ENCODE measurements around the gene FMN2. TPM values are rescaled to one million over a fixed set of nuclear protein-coding genes. Genes with fewer than 3 reads are reported as not detected.
"Not testable (repeated sequence)": the region's sequence is repeated elsewhere in the genome, so short reads cannot be mapped to it uniquely, and the experiment has no call there.

Gene FMN2
- total RNA-seq, 2 experiments from 2014 or later = not detected

- H3K9me3 Mint-ChIP-seq = no peaks in the 10 kb centered on the region
- no peak for ATAC-seq
- ChIA-PET POLR2A (no interaction called here), CTCF (no interaction called here)
- no peaks in the 10 kb centered on the region for H3K36me3 Mint-ChIP-seq (ENCODE audit: low read depth)
- DNase-seq = no peak
- H3K4me1 Mint-ChIP-seq (ENCODE audit: low read depth) = no peaks in the 10 kb centered on the region
- no peaks in the 10 kb centered on the region for H3K27me3 Mint-ChIP-seq
- no peak for TF ChIP-seq CTCF (IDR thresholded peaks at IDR 0.05)
- H3K27ac Mint-ChIP-seq = no peak overlapping the region
- H3K4me3 Mint-ChIP-seq = no peak overlapping the region
- intact Hi-C loops (cut with micrococcal nuclease) = no loop called here
Observed at GRCh38 chr1:240407407-240407806, 315.7 kb downstream of the FMN2 start.

GRCh38 chr1:240409615-240410014, 317.9 kb downstream of the FMN2 start:
- intact Hi-C loops (cut with micrococcal nuclease) = no loop called here
- H3K27me3 Mint-ChIP-seq = no peaks in the 10 kb centered on the region
- DNase-seq (no peak), ATAC-seq (no peak)
- H3K36me3 Mint-ChIP-seq (ENCODE audit: low read depth) = no peaks in the 10 kb centered on the region
- no peak overlapping the region for H3K27ac Mint-ChIP-seq
- CTCF ChIA-PET = no interaction called here
- TF ChIP-seq CTCF (IDR thresholded peaks at IDR 0.05) = no peak
- POLR2A ChIA-PET = no interaction called here
- H3K4me3 Mint-ChIP-seq = no peak overlapping the region
- no peaks in the 10 kb centered on the region for H3K9me3 Mint-ChIP-seq
- no peaks in the 10 kb centered on the region for H3K4me1 Mint-ChIP-seq (ENCODE audit: low read depth)

- ChIA-PET CTCF (no interaction called here), POLR2A (no interaction called here)
- no peak for TF ChIP-seq CTCF (IDR thresholded peaks at IDR 0.05)
- Mint-ChIP-seq H3K27me3 (no peaks in the 10 kb centered on the region), H3K4me1 (ENCODE audit: low read depth) (no peaks in the 10 kb centered on the region), H3K36me3 (ENCODE audit: low read depth) (no peaks in the 10 kb centered on the region), H3K4me3 (no peak overlapping the region), H3K27ac (no peak overlapping the region), H3K9me3 (no peaks in the 10 kb centered on the region)
- intact Hi-C loops (cut with micrococcal nuclease) = no loop called here
- ATAC-seq = no peak
- DNase-seq = no peak
Observed at GRCh38 chr1:240413732-240414131, 322.0 kb downstream of the FMN2 start.

GRCh38 chr1:240414237-240414636, 322.6 kb downstream of the FMN2 start:
- POLR2A ChIA-PET = no interaction called here
- Mint-ChIP-seq H3K9me3 (no peaks in the 10 kb centered on the region), H3K4me3 (no peak overlapping the region), H3K27ac (no peak overlapping the region), H3K27me3 (no peaks in the 10 kb centered on the region), H3K36me3 (ENCODE audit: low read depth) (no peaks in the 10 kb centered on the region), H3K4me1 (ENCODE audit: low read depth) (no peaks in the 10 kb centered on the region)
- no peak for DNase-seq
- CTCF ChIA-PET = no interaction called here
- intact Hi-C loops (cut with micrococcal nuclease) = no loop called here
- no peak for TF ChIP-seq CTCF (IDR thresholded peaks at IDR 0.05)
- ATAC-seq = no peak

- POLR2A ChIA-PET; H3K4me3 Mint-ChIP-seq; H3K27me3 Mint-ChIP-seq; H3K4me1 Mint-ChIP-seq (ENCODE audit: low read depth); H3K36me3 Mint-ChIP-seq (ENCODE audit: low read depth); ATAC-seq; DNase-seq; CTCF ChIA-PET; H3K9me3 Mint-ChIP-seq; intact Hi-C loops (cut with micrococcal nuclease); H3K27ac Mint-ChIP-seq: not testable (repeated sequence)
Observed at GRCh38 chr1:240415011-240415410, 323.3 kb downstream of the FMN2 start.

- no peaks in the 10 kb centered on the region for H3K9me3 Mint-ChIP-seq
Observed at GRCh38 chr1:240415532-240415931, 323.8 kb downstream of the FMN2 start.

More at GRCh38 chr1:240415532-240415931, 323.8 kb downstream of the FMN2 start:
- TF ChIP-seq CTCF (IDR thresholded peaks at IDR 0.05) = no peak
- Mint-ChIP-seq H3K36me3 (ENCODE audit: low read depth) (no peaks in the 10 kb centered on the region), H3K27me3 (no peaks in the 10 kb centered on the region), H3K4me1 (ENCODE audit: low read depth) (no peaks in the 10 kb centered on the region), H3K4me3 (no peak overlapping the region), H3K27ac (no peak overlapping the region)
- intact Hi-C loops (cut with micrococcal nuclease) = no loop called here
- ChIA-PET CTCF (no interaction called here), POLR2A (no interaction called here)
- ATAC-seq (no peak), DNase-seq (no peak)
